GM12878 (cell line): ENCODE data around the gene ZBTB38. TPM values are rescaled to one million over a fixed set of nuclear protein-coding genes. Genes with fewer than 3 reads are reported as not detected.

Experiments
- BRCA1 ChIP-seq: IDR thresholded peaks from 2 replicates; pipeline ENCODE4 v1.6.1; 2011; ENCODE audit warnings: low read depth, low read length, improper control_type of control experiment
- CREB1 ChIP-seq: IDR thresholded peaks from 2 replicates; pipeline ENCODE4 v1.6.1; 2012; ENCODE audit warnings: low read depth, mild to moderate bottlenecking, inconsistent platforms
- ESRRA ChIP-seq: IDR thresholded peaks from 2 replicates; pipeline ENCODE4 v1.6.1; 2012; ENCODE audit warnings: mild to moderate bottlenecking, low read length, improper control_type of control experiment
- HDGF ChIP-seq: fragments of 450-650 bp; IDR thresholded peaks from 2 replicates; pipeline ENCODE4 v1.6.1; 2016; ENCODE audit warnings: antibody characterized with exemption
- IRF5 ChIP-seq: fragments of 450-650 bp; IDR thresholded peaks from 2 replicates; pipeline ENCODE4 v1.6.1; 2017; ENCODE audit warnings: borderline replicate concordance
- NR2C2 ChIP-seq: IDR thresholded peaks from 2 replicates; pipeline ENCODE4 v1.6.1; 2011; ENCODE audit warnings: borderline replicate concordance, low read depth; ENCODE audit not compliant: control insufficient read depth, insufficient read length
- RFX5 ChIP-seq: IDR thresholded peaks from 2 replicates; pipeline ENCODE4 v1.6.1; 2011; ENCODE audit warnings: low read depth, low read length, improper control_type of control experiment
- RUNX3 ChIP-seq: IDR thresholded peaks from 2 replicates; pipeline ENCODE4 v1.6.1; 2012; ENCODE audit warnings: low read length, inconsistent platforms
- TBL1XR1 ChIP-seq: IDR thresholded peaks from 2 replicates; pipeline ENCODE4 v1.6.1; 2012; ENCODE audit warnings: low read depth, low read length, improper control_type of control experiment
- WRNIP1 ChIP-seq: IDR thresholded peaks from 2 replicates; pipeline ENCODE4 v1.6.1; 2011; ENCODE audit warnings: low read depth, low read length, improper control_type of control experiment, borderline replicate concordance
- ZNF384 ChIP-seq: IDR thresholded peaks from 2 replicates; pipeline ENCODE4 v1.6.1; 2012; ENCODE audit warnings: low read depth, mild to moderate bottlenecking, low read length, improper control_type of control experiment, borderline replicate concordance
- polyA plus RNA-seq, 11 experiments: library from polyadenylated mRNA; depleted of rRNA in 4 of 11; unstranded in 6 of 11; stranded (reverse) in 5 of 11; fragments of >200 nt; fragmentation: Nextera tagmentation in 4 of 11; fragmentation: Illumina TruSeq in 1 of 11; extraction: Ambion mirVana in 4 of 11; extraction: Trizol in 1 of 11; gene quantifications; 1 replicate in 1 of 11; 2 replicates in 10 of 11; pipeline versions ENCODE4 v1.2.1 to v1.2.3, GENCODE V29; 2011 to 2016; ENCODE audit warnings: inconsistent platforms in 2 of 11, missing spikeins in 2 of 11, low read depth in 1 of 11
- total RNA-seq, 4 experiments: library from RNA; depleted of rRNA in 3 of 4; stranded (reverse); fragments of >200 nt in 3 of 4; fragmentation: Illumina TruSeq in 1 of 4; extraction: Trizol in 1 of 4; gene quantifications; 2 replicates each; pipeline versions ENCODE4 v1.2.1 to v1.2.3, GENCODE V29; 2013 to 2021
- TF ChIP-seq, protein P1 (sequence below): IDR thresholded peaks from 2 replicates; pipeline ENCODE4 v1.6.1; 2012; ENCODE audit warnings: low read depth, low read length, improper control_type of control experiment

The ZBTB38 gene
- total and polyA plus RNA-seq, 10 of the 15 experiments (the other 5 are each of a cell fraction or from before 2014, with no cell fraction given): 34.2 to 115 (median 88.6) TPM

DNA sequence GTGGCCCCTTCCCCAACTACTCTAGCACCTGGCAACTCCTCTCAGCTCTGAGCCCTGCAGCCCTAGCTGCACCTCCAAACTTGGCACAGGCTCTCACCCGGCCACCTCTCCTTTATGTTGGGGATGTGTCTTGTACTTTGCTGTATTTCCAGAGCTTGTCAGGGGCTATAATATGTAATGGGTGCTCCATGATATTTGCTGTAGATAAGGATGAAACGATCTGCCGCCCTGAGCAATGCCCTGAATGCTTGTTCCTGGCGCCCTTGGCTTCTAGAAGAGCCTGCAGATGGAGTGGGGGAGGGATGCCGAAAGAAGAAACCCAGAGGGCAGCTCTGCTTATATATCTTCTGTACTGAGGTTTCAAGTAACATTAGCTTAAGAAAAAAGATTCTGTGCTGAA, 35.9 kb upstream of the ZBTB38 start (continued):
- no peak for TF ChIP-seq ESRRA
- no peak for TF ChIP-seq RUNX3
- no peak for TF ChIP-seq RFX5
- TF ChIP-seq ZNF384: no peak
- TF ChIP-seq, protein P1, sequence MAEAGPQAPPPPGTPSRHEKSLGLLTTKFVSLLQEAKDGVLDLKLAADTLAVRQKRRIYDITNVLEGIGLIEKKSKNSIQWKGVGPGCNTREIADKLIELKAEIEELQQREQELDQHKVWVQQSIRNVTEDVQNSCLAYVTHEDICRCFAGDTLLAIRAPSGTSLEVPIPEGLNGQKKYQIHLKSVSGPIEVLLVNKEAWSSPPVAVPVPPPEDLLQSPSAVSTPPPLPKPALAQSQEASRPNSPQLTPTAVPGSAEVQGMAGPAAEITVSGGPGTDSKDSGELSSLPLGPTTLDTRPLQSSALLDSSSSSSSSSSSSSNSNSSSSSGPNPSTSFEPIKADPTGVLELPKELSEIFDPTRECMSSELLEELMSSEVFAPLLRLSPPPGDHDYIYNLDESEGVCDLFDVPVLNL: no peak
- TF ChIP-seq BRCA1: no peak
- no peak for TF ChIP-seq CREB1
- no peak for TF ChIP-seq TBL1XR1
- TF ChIP-seq NR2C2: no peak
- no peak for TF ChIP-seq WRNIP1
- no peak for TF ChIP-seq HDGF
- TF ChIP-seq IRF5: no peak
